Tibial nerve (tissue), 4 donors: ENCODE data around the gene DOLPP1. TPM values are rescaled to one million over a fixed set of nuclear protein-coding genes. Genes with fewer than 3 reads are reported as not detected.
"Not testable (repeated sequence)": the region's sequence is repeated elsewhere in the genome, so short reads cannot be mapped to it uniquely, and the experiment has no call there.

ENCODE experiments used
- DNase-seq, 2 donors: peaks; one replicate each; pipeline ENCODE4 v3.0.0-alpha.2; 2019; ENCODE audit warnings: low spot score in 2 of 2
- H3K27ac ChIP-seq, 4 donors: fragments of 200-600 bp; sonication (generic) in 3 of 4; one replicate each; pipeline ENCODE4 v1.5.1; 2017 to 2019; ENCODE audit warnings: mild to moderate bottlenecking in 1 of 4
- H3K27me3 ChIP-seq, 2 donors: fragments of 200-600 bp; sonication (generic) in 1 of 2; one replicate each; pipeline versions ENCODE4 v1.5.1 to v1.6.0; 2017 to 2019
- H3K36me3 ChIP-seq, 3 donors: fragments of 200-600 bp; sonication (generic); one replicate each; pipeline ENCODE4 v1.5.1; 2018 to 2019
- H3K4me1 ChIP-seq, 4 donors: fragments of 200-600 bp; sonication (generic) in 3 of 4; one replicate each; pipeline ENCODE4 v1.5.1; 2017 to 2019
- H3K4me3 ChIP-seq, 4 donors: fragments of 200-600 bp; sonication (generic) in 3 of 4; one replicate each; pipeline ENCODE4 v1.5.1; 2017 to 2019; ENCODE audit warnings: mild to moderate bottlenecking in 1 of 4, moderate library complexity in 1 of 4
- H3K9me3 ChIP-seq, 4 donors: fragments of 200-600 bp; sonication (generic) in 3 of 4; one replicate each; pipeline ENCODE4 v1.5.1; 2017 to 2019
- CTCF ChIP-seq, 5 experiments: fragments of 200-600 bp in 3 of 5; fragments of 450-650 bp in 2 of 5; sonication (generic) in 3 of 5; IDR thresholded peaks; one replicate each; pipeline ENCODE4 v1.5.1; 2016 to 2019; ENCODE audit warnings: antibody characterized with exemption in 5 of 5, mild to moderate bottlenecking in 3 of 5, moderate library complexity in 2 of 5
- EP300 ChIP-seq, 2 donors: sonication (generic); formaldehyde crosslinking; IDR thresholded peaks; one replicate each; pipeline ENCODE4 v1.6.1; 2017; ENCODE audit warnings: antibody characterized with exemption in 2 of 2, mild to moderate bottlenecking in 1 of 2
- POLR2A ChIP-seq, 2 donors: fragments of 450-650 bp; IDR thresholded peaks; one replicate each; pipeline ENCODE4 v1.6.1; 2017; ENCODE audit warnings: antibody characterized with exemption in 2 of 2, mild to moderate bottlenecking in 2 of 2, moderate library complexity in 2 of 2
- WGBS, 2 donors: methylation state at CpG; one replicate each; pipeline ENCODE4 v1.1.5; 2018; 5-methylcytosine and 5-hydroxymethylcytosine counted together
- total RNA-seq, 4 donors: library from RNA; depleted of rRNA; stranded (reverse); fragments of >200 nt; gene quantifications; one replicate each; pipeline ENCODE4 v1.1.0, GENCODE V29; 2016

DOLPP1 gene
- total RNA-seq, 4 donors from 2014 or later, result 4.7 to 12.0 (median 6.7) TPM

- Histone ChIP-seq H3K36me3 (peaks cover 0 to 63% (median 6%) of the 10 kb centered on the region in 3 donors), H3K27ac (no peak overlapping the region), H3K9me3 (no peaks in the 10 kb centered on the region), H3K4me1 (no peaks in the 10 kb centered on the region), H3K4me3 (no peak overlapping the region), H3K27me3 (no peaks in the 10 kb centered on the region)
- 79 to 87% methylated on average over 1 of the region's 1 CpG for WGBS, 2 donors
- no peak for TF ChIP-seq EP300 (IDR thresholded peaks at IDR 0.05)
- TF ChIP-seq POLR2A (IDR thresholded peaks at IDR 0.05), result no peak
- no peak for TF ChIP-seq CTCF (IDR thresholded peaks at IDR 0.05)
- no peak for DNase-seq
Observed at GRCh38 chr9:129122133-129122532, 41.2 kb downstream of the DOLPP1 start.

- not testable (repeated sequence) for H3K27ac ChIP-seq, H3K27me3 ChIP-seq, H3K9me3 ChIP-seq, H3K4me3 ChIP-seq, H3K4me1 ChIP-seq, DNase-seq
- WGBS, 2 donors, result 90 to 94% methylated on average over 15 of the region's 15 CpGs
- H3K36me3 ChIP-seq, result peaks cover 0 to 71% (median 6%) of the 10 kb centered on the region in 3 donors
Observed at GRCh38 chr9:129122976-129123375, 42.1 kb downstream of the DOLPP1 start.

- Histone ChIP-seq H3K4me1 (no peaks in the 10 kb centered on the region), H3K27me3 (no peaks in the 10 kb centered on the region), H3K4me3 (no peak overlapping the region), H3K9me3 (no peaks in the 10 kb centered on the region), H3K36me3 (peaks cover 0 to 82% (median 6%) of the 10 kb centered on the region in 3 donors), H3K27ac (no peak overlapping the region)
- no peak for DNase-seq
- WGBS, 2 donors, result 71 to 87% methylated on average over 3 of the region's 3 CpGs
- no peak for TF ChIP-seq POLR2A (IDR thresholded peaks at IDR 0.05)
- TF ChIP-seq EP300 (IDR thresholded peaks at IDR 0.05), result no peak
- TF ChIP-seq CTCF (IDR thresholded peaks at IDR 0.05), result no peak
Observed at GRCh38 chr9:129124506-129125069, 43.7 kb downstream of the DOLPP1 start.

- Histone ChIP-seq H3K9me3 (no peaks in the 10 kb centered on the region), H3K4me1 (no peaks in the 10 kb centered on the region), H3K4me3 (no peak overlapping the region), H3K36me3 (peaks cover 0 to 89% (median 5%) of the 10 kb centered on the region in 3 donors), H3K27ac (no peak overlapping the region), H3K27me3 (no peaks in the 10 kb centered on the region)
- WGBS, 2 donors, result 88 to 96% methylated on average over 8 of the region's 8 CpGs
- no peak for DNase-seq
- TF ChIP-seq EP300 (IDR thresholded peaks at IDR 0.05), result peak in 1 of 2 donors; percentile 11
- TF ChIP-seq POLR2A (IDR thresholded peaks at IDR 0.05), result no peak
Observed at GRCh38 chr9:129125478-129125877, 44.6 kb downstream of the DOLPP1 start.

- Histone ChIP-seq H3K4me1 (peaks cover 0 to 7% (median 0%) of the 10 kb centered on the region in 4 donors), H3K9me3 (no peaks in the 10 kb centered on the region), H3K36me3 (peaks cover 0 to 79% (median 0%) of the 10 kb centered on the region in 3 donors), H3K4me3 (no peak overlapping the region), H3K27me3 (no peaks in the 10 kb centered on the region), H3K27ac (peak overlapping the region in 1 of 4 donors; percentile 43)
- WGBS, 2 donors, result 69 to 84% methylated on average over 10 of the region's 10 CpGs
- no peak for TF ChIP-seq EP300 (IDR thresholded peaks at IDR 0.05)
- TF ChIP-seq CTCF (IDR thresholded peaks at IDR 0.05), result no peak
- no peak for TF ChIP-seq POLR2A (IDR thresholded peaks at IDR 0.05)
- DNase-seq, result no peak
Observed at GRCh38 chr9:129126749-129127618, 46.1 kb downstream of the DOLPP1 start.

GRCh38 chr9:129128689-129129088 lies 47.8 kb downstream of the DOLPP1 start:
- Histone ChIP-seq H3K9me3 (no peaks in the 10 kb centered on the region), H3K4me3 (no peak overlapping the region), H3K36me3 (peaks cover 0 to 71% (median 0%) of the 10 kb centered on the region in 3 donors), H3K27ac (no peak overlapping the region), H3K4me1 (peaks cover 0 to 11% (median 0%) of the 10 kb centered on the region in 4 donors), H3K27me3 (no peaks in the 10 kb centered on the region)
- no peak for TF ChIP-seq CTCF (IDR thresholded peaks at IDR 0.05)
- no peak for TF ChIP-seq POLR2A (IDR thresholded peaks at IDR 0.05)
- no peak for TF ChIP-seq EP300 (IDR thresholded peaks at IDR 0.05)
- no peak for DNase-seq
- WGBS, 2 donors, result 95 to 97% methylated on average over 5 of the region's 5 CpGs

GRCh38 chr9:129130271-129130670 lies 49.4 kb downstream of the DOLPP1 start:
- not testable (repeated sequence) for H3K27ac ChIP-seq, DNase-seq, H3K4me3 ChIP-seq, H3K9me3 ChIP-seq, H3K27me3 ChIP-seq
- Histone ChIP-seq H3K36me3 (peaks cover 0 to 67% (median 0%) of the 10 kb centered on the region in 3 donors), H3K4me1 (peaks cover 0 to 11% (median 0%) of the 10 kb centered on the region in 4 donors)
- 83 to 85% methylated on average over 7 of the region's 7 CpGs for WGBS, 2 donors
